Smooth muscle cell (in vitro differentiated cells): Measurements from ENCODE around the gene CISTR. TPM values are rescaled to one million over a fixed set of nuclear protein-coding genes. Genes with fewer than 3 reads are reported as not detected.

Experiments used
- DNase-seq: peaks from one replicate; lab custom pipeline; 2025; ENCODE audit not compliant: unreplicated experiment; lab: John Stamatoyannopoulos, UW
- H2AFZ ChIP-seq: fragments of 200-600 bp; sonication (generic); 2 replicates; pipeline ENCODE4 v1.6.0; 2016; ENCODE audit warnings: antibody characterized with exemption, low read depth, mild to moderate bottlenecking
- H3F3A ChIP-seq: fragments of 200-600 bp; sonication (generic); 2 replicates; pipeline ENCODE4 v1.6.0; 2017; ENCODE audit warnings: antibody characterized with exemption, low read depth
- H3K27ac ChIP-seq: fragments of 200-600 bp; sonication (generic); 2 replicates; pipeline ENCODE4 v1.5.1; 2016; ENCODE audit warnings: low read depth, mild to moderate bottlenecking
- H3K27me3 ChIP-seq: fragments of 200-600 bp; sonication (generic); 2 replicates; pipeline ENCODE4 v1.6.1; 2016; ENCODE audit warnings: low read depth, mild to moderate bottlenecking
- H3K36me3 ChIP-seq: fragments of 200-600 bp; sonication (generic); 2 replicates; pipeline ENCODE4 v1.5.1; 2016; ENCODE audit warnings: low read depth
- H3K4me1 ChIP-seq: fragments of 200-600 bp; sonication (generic); 2 replicates; pipeline ENCODE4 v1.5.1; 2016; ENCODE audit warnings: low read depth
- H3K4me2 ChIP-seq: fragments of 200-600 bp; sonication (generic); 2 replicates; pipeline ENCODE4 v1.6.0; 2016; ENCODE audit warnings: mild to moderate bottlenecking
- H3K4me3 ChIP-seq: fragments of 200-600 bp; sonication (generic); 2 replicates; pipeline ENCODE4 v1.5.1; 2016; ENCODE audit warnings: mild to moderate bottlenecking
- H3K79me2 ChIP-seq: fragments of 200-600 bp; sonication (generic); 2 replicates; pipeline ENCODE4 v1.6.0; 2016; ENCODE audit warnings: low read depth, mild to moderate bottlenecking
- H3K9ac ChIP-seq: fragments of 200-600 bp; sonication (generic); 2 replicates; pipeline ENCODE4 v1.6.0; 2016; ENCODE audit warnings: low read depth
- H3K9me3 ChIP-seq: fragments of 200-600 bp; sonication (generic); replicated peaks from 2 replicates; pipeline ENCODE4 v1.5.1; 2016; ENCODE audit warnings: low read depth
- H4K20me1 ChIP-seq: fragments of 200-600 bp; sonication (generic); 2 replicates; pipeline ENCODE4 v1.6.0; 2016; ENCODE audit warnings: low read depth
- WGBS: methylation state at CpG from one replicate; pipeline ENCODE4 v1.1.7; 2016; ENCODE audit warnings: low lambda C conversion rate; 5-methylcytosine and 5-hydroxymethylcytosine counted together
- polyA plus RNA-seq: library from polyadenylated mRNA; unstranded; fragments of >200 nt; fragmentation: Nextera tagmentation; extraction: Ambion mirVana; gene quantifications from 2 replicates; pipeline ENCODE4 v1.2.1, GENCODE V29; 2016
- total RNA-seq: library from RNA; depleted of rRNA; stranded (reverse); fragments of >200 nt; gene quantifications from 2 replicates; pipeline ENCODE4 v1.2.3, GENCODE V29; 2014
- TF ChIP-seq, protein P1 (sequence below): fragments of 200-600 bp; sonication (generic); IDR thresholded peaks from 2 replicates; pipeline ENCODE4 v1.5.1; 2017; ENCODE audit warnings: borderline replicate concordance, mild to moderate bottlenecking, antibody characterized with exemption; ENCODE audit not compliant: insufficient read depth, poor library complexity, severe bottlenecking

The CISTR gene
- total and polyA plus RNA-seq, 2 experiments from 2014 or later, result not detected

DNA sequence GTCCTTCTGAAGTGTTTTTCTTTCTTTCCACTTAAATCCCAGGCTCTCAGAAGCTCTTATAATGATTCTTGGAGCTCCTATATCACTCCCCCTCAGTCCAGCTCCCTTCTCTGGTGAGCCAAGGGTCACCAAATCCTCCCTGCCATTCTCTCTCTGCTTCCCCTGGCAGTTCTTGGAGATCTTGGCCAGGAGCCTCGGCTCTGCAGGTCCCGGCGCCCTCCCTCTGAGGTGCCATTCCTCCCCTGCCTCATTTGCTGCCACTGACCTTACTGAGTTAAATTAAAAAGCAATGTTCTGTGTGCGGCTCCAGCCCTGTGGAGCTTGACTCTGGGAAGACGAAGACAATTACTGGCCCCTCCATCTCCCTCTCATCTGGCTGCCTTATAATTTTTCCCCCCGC, 7.0 kb downstream of the CISTR start:
- Histone ChIP-seq H3K79me2 (no peaks in the 10 kb centered on the region), H3F3A (no peaks in the 10 kb centered on the region), H3K27me3 (peaks cover 79% of the 10 kb centered on the region), H3K4me1 (peaks cover 17% of the 10 kb centered on the region), H3K4me3 (no peak overlapping the region), H3K36me3 (no peaks in the 10 kb centered on the region), H3K27ac (no peak overlapping the region), H4K20me1 (no peaks in the 10 kb centered on the region), H3K9me3 (no peaks in the 10 kb centered on the region), H2AFZ (no peak overlapping the region), H3K9ac (no peak overlapping the region), H3K4me2 (no peak overlapping the region)
- DNase-seq, result no peak
- TF ChIP-seq, protein P1, sequence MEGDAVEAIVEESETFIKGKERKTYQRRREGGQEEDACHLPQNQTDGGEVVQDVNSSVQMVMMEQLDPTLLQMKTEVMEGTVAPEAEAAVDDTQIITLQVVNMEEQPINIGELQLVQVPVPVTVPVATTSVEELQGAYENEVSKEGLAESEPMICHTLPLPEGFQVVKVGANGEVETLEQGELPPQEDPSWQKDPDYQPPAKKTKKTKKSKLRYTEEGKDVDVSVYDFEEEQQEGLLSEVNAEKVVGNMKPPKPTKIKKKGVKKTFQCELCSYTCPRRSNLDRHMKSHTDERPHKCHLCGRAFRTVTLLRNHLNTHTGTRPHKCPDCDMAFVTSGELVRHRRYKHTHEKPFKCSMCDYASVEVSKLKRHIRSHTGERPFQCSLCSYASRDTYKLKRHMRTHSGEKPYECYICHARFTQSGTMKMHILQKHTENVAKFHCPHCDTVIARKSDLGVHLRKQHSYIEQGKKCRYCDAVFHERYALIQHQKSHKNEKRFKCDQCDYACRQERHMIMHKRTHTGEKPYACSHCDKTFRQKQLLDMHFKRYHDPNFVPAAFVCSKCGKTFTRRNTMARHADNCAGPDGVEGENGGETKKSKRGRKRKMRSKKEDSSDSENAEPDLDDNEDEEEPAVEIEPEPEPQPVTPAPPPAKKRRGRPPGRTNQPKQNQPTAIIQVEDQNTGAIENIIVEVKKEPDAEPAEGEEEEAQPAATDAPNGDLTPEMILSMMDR, result no peak
- WGBS, result 86% methylated on average over 6 of the region's 6 CpGs

- Histone ChIP-seq H3K9me3 (no peaks in the 10 kb centered on the region), H3K27me3 (peaks cover 79% of the 10 kb centered on the region), H3K4me3 (no peak overlapping the region), H3K4me2 (no peak overlapping the region), H3K27ac (no peak overlapping the region), H3F3A (no peaks in the 10 kb centered on the region), H3K79me2 (no peaks in the 10 kb centered on the region), H2AFZ (no peak overlapping the region), H3K36me3 (no peaks in the 10 kb centered on the region), H3K9ac (no peak overlapping the region), H3K4me1 (peaks cover 17% of the 10 kb centered on the region), H4K20me1 (no peaks in the 10 kb centered on the region)
- TF ChIP-seq, protein P1, result no peak
- 100% methylated on average over 1 of the region's 1 CpG for WGBS
- no peak for DNase-seq
Observed at GRCh38 chr12:53744130-53744441, 7.7 kb downstream of the CISTR start.

- TF ChIP-seq, protein P1, result peak; percentile 92
- Histone ChIP-seq H3K9me3 (no peaks in the 10 kb centered on the region), H4K20me1 (no peaks in the 10 kb centered on the region), H3F3A (no peaks in the 10 kb centered on the region), H3K4me3 (no peak overlapping the region), H3K36me3 (no peaks in the 10 kb centered on the region), H3K27ac (no peak overlapping the region), H3K79me2 (no peaks in the 10 kb centered on the region), H3K9ac (no peak overlapping the region), H3K4me2 (no peak overlapping the region), H3K27me3 (peaks cover 79% of the 10 kb centered on the region), H2AFZ (no peak overlapping the region), H3K4me1 (peaks cover 22% of the 10 kb centered on the region)
- peak; percentile 8 for DNase-seq
- 30% methylated on average over 16 of the region's 16 CpGs for WGBS
Observed at GRCh38 chr12:53743266-53744129, 8.3 kb downstream of the CISTR start.

GRCh38 chr12:53740130-53740491, 11.7 kb downstream of the CISTR start:
- H3K4me1 ChIP-seq, result peaks cover 8% of the 10 kb centered on the region

More at GRCh38 chr12:53740130-53740491, 11.7 kb downstream of the CISTR start:
- Histone ChIP-seq H3K36me3 (no peaks in the 10 kb centered on the region), H3K4me3 (no peak overlapping the region), H4K20me1 (no peaks in the 10 kb centered on the region), H2AFZ (no peak overlapping the region), H3K27ac (no peak overlapping the region), H3K79me2 (no peaks in the 10 kb centered on the region), H3K27me3 (peaks cover 95% of the 10 kb centered on the region), H3K9ac (no peak overlapping the region), H3K4me2 (no peak overlapping the region), H3F3A (no peaks in the 10 kb centered on the region), H3K9me3 (no peaks in the 10 kb centered on the region)
- DNase-seq, result no peak
- 81% methylated on average over 3 of the region's 3 CpGs for WGBS
- TF ChIP-seq, protein P1, result no peak
